Skin epidermis (tissue), 12 donors: ENCODE data around the gene PKD1L1.
"Not testable (repeated sequence)": the region's sequence is repeated elsewhere in the genome, so short reads cannot be mapped to it uniquely, and the experiment has no call there.

Source experiments
- H3K27ac ChIP-seq, 21 experiments: fragments of 200-600 bp; sonication (generic) in 11 of 21; one replicate each; pipeline ENCODE4 v1.5.0; 2020; ENCODE audit warnings: mild to moderate bottlenecking in 3 of 21, inconsistent platforms in 2 of 21, moderate library complexity in 2 of 21
- H3K4me3 ChIP-seq, 7 experiments: fragments of 200-600 bp; sonication (generic) in 2 of 7; one replicate each; pipeline ENCODE4 v1.5.0; 2020; ENCODE audit warnings: inconsistent platforms in 2 of 7, mild to moderate bottlenecking in 2 of 7, moderate library complexity in 1 of 7

The PKD1L1 gene

GRCh38 chr7:47808321-47808720 lies 139.9 kb downstream of the PKD1L1 start:
- Histone ChIP-seq H3K27ac (no peak overlapping the region), H3K4me3 (no peak overlapping the region)

- no peak overlapping the region for H3K4me3 ChIP-seq
Observed at GRCh38 chr7:47807756-47808155, 140.5 kb downstream of the PKD1L1 start.

GRCh38 chr7:47807126-47807525 lies 141.1 kb downstream of the PKD1L1 start:
- peak overlapping the region in 3 of 21 experiments; percentile 29 to 59 (median 54) for H3K27ac ChIP-seq
- H3K4me3 ChIP-seq: no peak overlapping the region

More at GRCh38 chr7:47807756-47808155, 140.5 kb downstream of the PKD1L1 start:
- H3K27ac ChIP-seq: peak overlapping the region in 2 of 21 experiments; percentile 29 to 59

- H3K4me3 ChIP-seq: no peak overlapping the region
- H3K27ac ChIP-seq: peak overlapping the region in 3 of 21 experiments; percentile 29 to 59 (median 54)
Observed at GRCh38 chr7:47806701-47807103, 141.6 kb downstream of the PKD1L1 start.

GRCh38 chr7:47804767-47805545 lies 143.3 kb downstream of the PKD1L1 start:
- no peak overlapping the region for H3K27ac ChIP-seq
- no peak overlapping the region for H3K4me3 ChIP-seq

- Histone ChIP-seq H3K27ac (no peak overlapping the region), H3K4me3 (no peak overlapping the region)
Observed at GRCh38 chr7:47803846-47804245, 144.4 kb downstream of the PKD1L1 start.

GRCh38 chr7:47803025-47803424 lies 145.2 kb downstream of the PKD1L1 start:
- H3K4me3 ChIP-seq: no peak overlapping the region
- H3K27ac ChIP-seq: no peak overlapping the region

- Histone ChIP-seq H3K4me3 (no peak overlapping the region), H3K27ac (no peak overlapping the region)
Observed at GRCh38 chr7:47801423-47801822, 146.8 kb downstream of the PKD1L1 start.

GRCh38 chr7:47799524-47799923 lies 148.7 kb downstream of the PKD1L1 start:
- Histone ChIP-seq H3K4me3 (no peak overlapping the region), H3K27ac (no peak overlapping the region)

GRCh38 chr7:47796347-47796746 lies 151.9 kb downstream of the PKD1L1 start:
- no peak overlapping the region for H3K27ac ChIP-seq
- no peak overlapping the region for H3K4me3 ChIP-seq

- H3K27ac ChIP-seq: no peak overlapping the region
- no peak overlapping the region for H3K4me3 ChIP-seq
Observed at GRCh38 chr7:47795631-47796030, 152.6 kb downstream of the PKD1L1 start.

- H3K4me3 ChIP-seq, H3K27ac ChIP-seq: not testable (repeated sequence)
Observed at GRCh38 chr7:47795126-47795525, 153.1 kb downstream of the PKD1L1 start.

GRCh38 chr7:47794016-47794415 lies 154.2 kb downstream of the PKD1L1 start:
- H3K4me3 ChIP-seq: no peak overlapping the region
- H3K27ac ChIP-seq: no peak overlapping the region

- not testable (repeated sequence) for H3K4me3 ChIP-seq, H3K27ac ChIP-seq
Observed at GRCh38 chr7:47793186-47793585, 155.1 kb downstream of the PKD1L1 start.

- no peak overlapping the region for H3K4me3 ChIP-seq
- no peak overlapping the region for H3K27ac ChIP-seq
Observed at GRCh38 chr7:47792521-47793121, 155.6 kb downstream of the PKD1L1 start.

- no peak overlapping the region for H3K27ac ChIP-seq
Observed at GRCh38 chr7:47791682-47792081, 156.6 kb downstream of the PKD1L1 start.

GRCh38 chr7:47788083-47788482 lies 160.2 kb downstream of the PKD1L1 start:
- H3K27ac ChIP-seq: peak overlapping the region in 2 of 21 experiments; percentile 38 to 73
- no peak overlapping the region for H3K4me3 ChIP-seq

More at GRCh38 chr7:47791682-47792081, 156.6 kb downstream of the PKD1L1 start:
- no peak overlapping the region for H3K4me3 ChIP-seq

GRCh38 chr7:47787249-47788069 lies 160.8 kb downstream of the PKD1L1 start:
- Histone ChIP-seq H3K27ac (peak overlapping the region in 11 of 21 experiments; percentile 25 to 79 (median 62)), H3K4me3 (no peak overlapping the region)

GRCh38 chr7:47786557-47787248 lies 161.6 kb downstream of the PKD1L1 start:
- H3K4me3 ChIP-seq: no peak overlapping the region
- peak overlapping the region in 15 of 21 experiments; percentile 25 to 79 (median 62) for H3K27ac ChIP-seq
